OCI-LY7 (cell line): Measurements from ENCODE around the gene KNL1. TPM values are rescaled to one million over a fixed set of nuclear protein-coding genes. Genes with fewer than 3 reads are reported as not detected.

ENCODE experiments used
- BruUV-seq: library from RNA; stranded (reverse); fragments of 400-500 nt; replicated peaks from 2 replicates; lab custom pipeline; 2021; lab: Mats Ljungman, UMichigan
- CTCF ChIA-PET: fragments of 300-600 bp; sonication (Branson Sonifier 250); formaldehyde crosslinking; loops from one replicate; lab custom pipeline; 2022; ENCODE audit warnings: antibody characterized with exemption; ENCODE audit not compliant: unreplicated experiment; lab: Charles Lee
- POLR2A ChIA-PET: fragments of 300-600 bp; sonication (Branson Sonifier 250); formaldehyde crosslinking; loops from one replicate; lab custom pipeline; 2022; ENCODE audit warnings: antibody characterized with exemption; lab: Charles Lee
- DNase-seq: peaks from one replicate; pipeline ENCODE4 v3.0.0-alpha.2; 2015; ENCODE audit warnings: low spot score
- H2AFZ ChIP-seq: fragments of 200-600 bp; sonication (generic), shearing (Covaris generic); 2 replicates; pipeline ENCODE4 v1.6.1; 2014; ENCODE audit warnings: mild to moderate bottlenecking, antibody characterized with exemption, low read length, moderate library complexity
- H3K27ac ChIP-seq: fragments of 200-600 bp; sonication (generic); 2 replicates; pipeline ENCODE4 v1.5.1; 2014; ENCODE audit warnings: mixed run types, low read depth, mild to moderate bottlenecking, moderate library complexity, low read length, inconsistent platforms; ENCODE audit not compliant: poor library complexity, severe bottlenecking
- H3K36me3 ChIP-seq: fragments of 200-600 bp; sonication (generic); 2 replicates; pipeline ENCODE4 v1.6.1; 2014; ENCODE audit warnings: mild to moderate bottlenecking, antibody characterized with exemption, low read length, moderate library complexity, mixed read lengths; ENCODE audit not compliant: insufficient read depth
- H3K4me1 ChIP-seq: fragments of 200-600 bp; sonication (generic); 2 replicates; pipeline ENCODE4 v1.5.1; 2014; ENCODE audit warnings: mild to moderate bottlenecking, low read length; ENCODE audit not compliant: insufficient read depth, poor library complexity, severe bottlenecking
- H3K4me2 ChIP-seq: fragments of 200-600 bp; sonication (generic); 2 replicates; pipeline ENCODE4 v1.6.1; 2014; ENCODE audit warnings: mild to moderate bottlenecking, low read length
- H3K4me3 ChIP-seq: fragments of 200-600 bp; sonication (generic); 2 replicates; pipeline ENCODE4 v1.5.1; 2014; ENCODE audit warnings: mild to moderate bottlenecking, low read depth, low read length; ENCODE audit not compliant: poor library complexity, severe bottlenecking
- H3K79me2 ChIP-seq: fragments of 200-600 bp; sonication (generic); 2 replicates; pipeline ENCODE4 v1.6.1; 2016; ENCODE audit warnings: low read depth, mild to moderate bottlenecking, low read length, moderate library complexity, mixed read lengths; ENCODE audit not compliant: insufficient read depth
- H3K9me2 ChIP-seq: fragments of 200-600 bp; sonication (generic); 2 replicates; pipeline ENCODE4 v1.6.1; 2016; ENCODE audit warnings: mild to moderate bottlenecking, low read length, mixed read lengths; ENCODE audit not compliant: insufficient read depth
- H3K9me3 ChIP-seq: fragments of 200-600 bp; sonication (generic); 2 replicates; pipeline ENCODE4 v1.6.1; 2014; ENCODE audit warnings: mild to moderate bottlenecking, mixed run types, low read length, mixed read lengths
- H4K20me1 ChIP-seq: fragments of 200-600 bp; sonication (generic); 2 replicates; pipeline ENCODE4 v1.6.1; 2014; ENCODE audit warnings: mild to moderate bottlenecking, antibody characterized with exemption, low read length, moderate library complexity, mixed read lengths; ENCODE audit not compliant: insufficient read depth
- EZH2phosphoT487 ChIP-seq: fragments of 200-600 bp; sonication (generic); IDR thresholded peaks from 2 replicates; pipeline ENCODE4 v1.6.1; 2018; ENCODE audit warnings: low read depth, borderline replicate concordance, mild to moderate bottlenecking, mixed run types, antibody characterized with exemption, low read length, moderate library complexity, mixed read lengths
- intact Hi-C: fragments of 100-400 bp; cut with micrococcal nuclease; formaldehyde crosslinking; loops from one replicate; pipeline ENCODE4 v1.10.0; 2022; ENCODE audit not compliant: unreplicated experiment
- total RNA-seq, 2 experiments: library from RNA; depleted of rRNA in 1 of 2; stranded (reverse); fragments of >200 nt in 1 of 2; shearing (Covaris generic) in 1 of 2; gene quantifications; 2 replicates each; pipeline ENCODE4 v1.2.3, GENCODE V29; 2014 to 2022
- TF ChIP-seq, protein P1 (sequence below): fragments of 200-600 bp; sonication (generic); conservative IDR thresholded peaks from 2 replicates; pipeline ENCODE4 v1.5.1; 2014; ENCODE audit warnings: mild to moderate bottlenecking, antibody characterized with exemption, low read length, moderate library complexity, mixed read lengths

KNL1 gene
- total RNA-seq, 2 experiments from 2014 or later: 51.3 to 58.7 TPM

DNA sequence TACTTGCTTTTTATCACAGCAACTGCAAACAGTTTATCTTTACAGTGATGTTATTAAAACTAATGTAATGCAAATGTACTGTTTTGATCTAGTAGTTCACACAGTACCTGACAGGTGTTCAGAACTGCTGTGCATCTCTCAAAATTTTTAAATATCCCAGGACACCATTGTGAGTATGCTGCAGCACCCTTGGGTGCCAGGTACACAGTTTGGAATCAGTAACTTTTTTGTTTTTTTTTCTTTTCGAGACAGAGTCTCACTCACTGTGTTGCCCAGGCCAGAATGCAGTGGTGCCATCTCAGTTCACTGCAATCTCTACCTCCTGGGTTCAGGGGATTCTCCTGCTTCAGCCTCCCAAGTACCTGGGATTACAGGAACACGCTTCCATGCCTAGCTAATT lies 3.0 kb downstream of the KNL1 start:
- H3K36me3 ChIP-seq: peaks cover 35% of the 10 kb centered on the region
- H3K79me2 ChIP-seq: peaks cover 74% of the 10 kb centered on the region
- H3K27ac ChIP-seq: no peak overlapping the region
- TF ChIP-seq, protein P1, sequence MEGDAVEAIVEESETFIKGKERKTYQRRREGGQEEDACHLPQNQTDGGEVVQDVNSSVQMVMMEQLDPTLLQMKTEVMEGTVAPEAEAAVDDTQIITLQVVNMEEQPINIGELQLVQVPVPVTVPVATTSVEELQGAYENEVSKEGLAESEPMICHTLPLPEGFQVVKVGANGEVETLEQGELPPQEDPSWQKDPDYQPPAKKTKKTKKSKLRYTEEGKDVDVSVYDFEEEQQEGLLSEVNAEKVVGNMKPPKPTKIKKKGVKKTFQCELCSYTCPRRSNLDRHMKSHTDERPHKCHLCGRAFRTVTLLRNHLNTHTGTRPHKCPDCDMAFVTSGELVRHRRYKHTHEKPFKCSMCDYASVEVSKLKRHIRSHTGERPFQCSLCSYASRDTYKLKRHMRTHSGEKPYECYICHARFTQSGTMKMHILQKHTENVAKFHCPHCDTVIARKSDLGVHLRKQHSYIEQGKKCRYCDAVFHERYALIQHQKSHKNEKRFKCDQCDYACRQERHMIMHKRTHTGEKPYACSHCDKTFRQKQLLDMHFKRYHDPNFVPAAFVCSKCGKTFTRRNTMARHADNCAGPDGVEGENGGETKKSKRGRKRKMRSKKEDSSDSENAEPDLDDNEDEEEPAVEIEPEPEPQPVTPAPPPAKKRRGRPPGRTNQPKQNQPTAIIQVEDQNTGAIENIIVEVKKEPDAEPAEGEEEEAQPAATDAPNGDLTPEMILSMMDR: no peak
- no peak for TF ChIP-seq EZH2phosphoT487
- peaks cover 28% of the 10 kb centered on the region for H3K4me1 ChIP-seq
- no TSS peak for BruUV-seq
- no peak for DNase-seq
- no peaks in the 10 kb centered on the region for H3K9me2 ChIP-seq
- H3K4me2 ChIP-seq: peak overlapping the region; percentile 93; the same call in 1 of the 2 replicates
- POLR2A ChIA-PET: interaction anchor here (0.7 kb wide), 1 partner anchor 43 kb away, joined by 3 read pairs; no protein-coding TSS in a partner anchor
- no peak overlapping the region for H2AFZ ChIP-seq
- H4K20me1 ChIP-seq: peaks cover 5% of the 10 kb centered on the region; the same call in 1 of the 2 replicates
- no peaks in the 10 kb centered on the region for H3K9me3 ChIP-seq
- intact Hi-C loops: no loop called here
- CTCF ChIA-PET: no interaction called here
- no peak overlapping the region for H3K4me3 ChIP-seq

DNA sequence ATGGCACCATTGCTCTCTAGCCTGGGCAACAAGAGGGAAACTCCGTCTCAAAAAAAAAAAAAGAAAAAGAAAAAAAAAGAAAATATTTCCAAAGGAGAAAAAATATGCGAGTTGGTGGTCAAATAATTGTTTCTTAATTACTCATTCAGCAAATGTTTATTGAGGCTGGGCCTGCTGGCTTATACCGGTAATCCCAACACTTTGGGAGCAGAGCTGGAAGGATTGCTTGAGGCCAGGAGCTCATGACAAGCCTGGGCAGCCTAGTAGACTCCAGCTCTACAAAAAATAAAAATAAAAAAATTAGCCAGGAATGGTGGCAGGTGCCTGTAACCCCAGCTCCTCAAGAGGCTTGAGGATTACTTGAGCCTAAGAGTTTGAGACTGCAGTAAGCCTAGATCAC lies 4.1 kb downstream of the KNL1 start:
- no peak for DNase-seq
- ChIA-PET POLR2A (interaction anchor here (0.7 to 1.6 kb wide), 4 partner anchors 8 to 209 kb away, joined by 3 to 8 read pairs (median 4); no protein-coding TSS in a partner anchor), CTCF (interaction anchor here (0.6 kb wide), 1 partner anchor 149 kb away, joined by 3 read pairs; no protein-coding TSS in a partner anchor)
- Histone ChIP-seq H3K27ac (no peak overlapping the region), H2AFZ (no peak overlapping the region), H3K79me2 (peaks cover 85% of the 10 kb centered on the region), H3K9me2 (no peaks in the 10 kb centered on the region), H4K20me1 (peaks cover 5% of the 10 kb centered on the region; the same call in 1 of the 2 replicates), H3K9me3 (no peaks in the 10 kb centered on the region), H3K4me1 (peaks cover 21% of the 10 kb centered on the region), H3K4me3 (no peak overlapping the region), H3K4me2 (no peak overlapping the region), H3K36me3 (peaks cover 43% of the 10 kb centered on the region)
- TF ChIP-seq, protein P1: no peak
- intact Hi-C loops: no loop called here
- BruUV-seq: no TSS peak

DNA sequence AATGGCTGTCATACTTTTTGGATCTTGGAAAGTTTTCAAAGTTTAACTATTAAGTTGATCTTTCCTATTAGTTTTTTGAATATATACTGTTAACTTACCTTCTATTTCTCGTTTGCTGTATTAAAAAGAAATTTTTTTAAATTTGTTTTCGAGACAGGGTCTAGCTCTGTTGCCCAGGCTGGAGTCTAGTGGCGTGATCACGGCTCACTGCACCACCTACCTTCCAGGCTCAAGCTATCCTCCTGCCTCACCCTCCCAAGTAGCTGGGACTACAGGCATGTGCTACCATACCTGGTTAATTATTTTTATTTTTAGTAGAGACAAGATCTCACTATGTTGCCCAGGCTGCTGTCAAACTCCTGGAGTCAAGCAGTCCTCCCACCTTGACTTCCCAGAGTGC lies 4.6 kb downstream of the KNL1 start:
- CTCF ChIA-PET: no interaction called here
- POLR2A ChIA-PET: interaction anchor here (0.6 to 1.6 kb wide), 4 partner anchors 11 to 210 kb away, joined by 3 to 8 read pairs (median 4); no protein-coding TSS in a partner anchor
- peaks cover 17% of the 10 kb centered on the region for H3K4me1 ChIP-seq
- no peak overlapping the region for H3K27ac ChIP-seq
- intact Hi-C loops: no loop called here
- no peak overlapping the region for H3K4me2 ChIP-seq
- DNase-seq: no peak
- H3K36me3 ChIP-seq: peaks cover 49% of the 10 kb centered on the region
- BruUV-seq: no TSS peak
- peaks cover 89% of the 10 kb centered on the region for H3K79me2 ChIP-seq
- no peaks in the 10 kb centered on the region for H3K9me3 ChIP-seq
- no peaks in the 10 kb centered on the region for H3K9me2 ChIP-seq
- peaks cover 5% of the 10 kb centered on the region; the same call in 1 of the 2 replicates for H4K20me1 ChIP-seq
- H3K4me3 ChIP-seq: no peak overlapping the region
- H2AFZ ChIP-seq: no peak overlapping the region
- no peak for TF ChIP-seq EZH2phosphoT487
- TF ChIP-seq, protein P1: no peak
